ENCODE data around the gene DNAJC12. TPM values are rescaled to one million over a fixed set of nuclear protein-coding genes. Genes with fewer than 3 reads are reported as not detected.

The DNAJC12 gene
- total and polyA plus RNA-seq, 3 experiments from 2014 or later, result 12.7 to 12.9 TPM; not detected in 1

DNA sequence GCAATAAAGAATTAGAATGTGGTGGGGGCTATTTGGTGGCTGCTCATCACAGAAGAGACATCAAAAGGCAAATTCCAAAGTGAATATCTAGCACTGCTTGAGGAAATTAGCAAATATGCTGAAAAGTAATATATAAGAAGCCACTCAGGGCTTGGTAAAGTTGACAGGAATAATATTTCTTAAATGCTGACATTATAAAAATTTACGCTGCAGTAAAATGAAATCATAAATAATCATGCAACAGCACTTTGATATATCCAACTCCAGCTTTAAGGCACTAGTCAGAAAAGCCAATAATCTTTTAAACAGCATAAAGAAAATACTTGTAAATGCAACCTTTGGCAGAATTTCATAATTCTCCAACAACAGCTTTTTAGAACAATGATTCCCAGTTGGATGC lies 36.9 kb downstream of the DNAJC12 start:
- DNase-seq, result no peak
- peaks cover 0 to 11% of the 10 kb centered on the region in 2 donors for H3K27me3 Mint-ChIP-seq
- no peak overlapping the region for H3K27ac ChIP-seq (ENCODE audit: low read depth, low read length)
- no peaks in the 10 kb centered on the region for H3K4me1 ChIP-seq (ENCODE audit: insufficient read depth, low read length)
- ChIA-PET CTCF (interaction anchor here (1.0 to 2.1 kb wide), 2 partner anchors 8 to 12 kb away, joined by 3 to 6 read pairs; no protein-coding TSS in a partner anchor), POLR2A (no interaction called here)
- H3K4me3 ChIP-seq (ENCODE audit: low read length), result no peak overlapping the region
- no peaks in the 10 kb centered on the region for H3K9me3 Mint-ChIP-seq
- no peaks in the 10 kb centered on the region for H3K27me3 ChIP-seq (ENCODE audit: insufficient read depth, low read length, poor library complexity, severe bottlenecking)
- H3K36me3 Mint-ChIP-seq, result no peaks in the 10 kb centered on the region
- no peak overlapping the region for H3K27ac Mint-ChIP-seq
- H3K4me1 Mint-ChIP-seq, result no peaks in the 10 kb centered on the region
- no peaks in the 10 kb centered on the region for H3K36me3 ChIP-seq (ENCODE audit: insufficient read depth, low read length)
- no peaks in the 10 kb centered on the region for H3K9me3 ChIP-seq (ENCODE audit: low read length)
- H3K4me3 Mint-ChIP-seq, result no peak overlapping the region

GRCh38 chr10:67794909-67795460 lies 43.0 kb downstream of the DNAJC12 start:
- no peak overlapping the region for H3K4me3 ChIP-seq (ENCODE audit: low read length)
- no peaks in the 10 kb centered on the region for H3K27me3 ChIP-seq (ENCODE audit: insufficient read depth, low read length, poor library complexity, severe bottlenecking)
- H3K36me3 ChIP-seq (ENCODE audit: insufficient read depth, low read length), result no peaks in the 10 kb centered on the region
- no peaks in the 10 kb centered on the region for H3K9me3 Mint-ChIP-seq
- peaks cover 2 to 14% (median 9%) of the 10 kb centered on the region in 3 donors for H3K4me1 Mint-ChIP-seq
- no peak overlapping the region for H3K27ac Mint-ChIP-seq
- no peak overlapping the region for H3K4me3 Mint-ChIP-seq
- H3K4me1 ChIP-seq (ENCODE audit: insufficient read depth, low read length), result no peaks in the 10 kb centered on the region
- ChIA-PET CTCF (interaction anchor here (1.1 to 1.7 kb wide), 4 partner anchors 15 to 361 kb away, joined by 3 to 5 read pairs (median 4); no protein-coding TSS in a partner anchor), POLR2A (no interaction called here)
- no peaks in the 10 kb centered on the region for H3K27me3 Mint-ChIP-seq
- DNase-seq, result no peak
- H3K9me3 ChIP-seq (ENCODE audit: low read length), result no peaks in the 10 kb centered on the region
- H3K36me3 Mint-ChIP-seq, result no peaks in the 10 kb centered on the region
- no peak overlapping the region for H3K27ac ChIP-seq (ENCODE audit: low read depth, low read length)

DNA sequence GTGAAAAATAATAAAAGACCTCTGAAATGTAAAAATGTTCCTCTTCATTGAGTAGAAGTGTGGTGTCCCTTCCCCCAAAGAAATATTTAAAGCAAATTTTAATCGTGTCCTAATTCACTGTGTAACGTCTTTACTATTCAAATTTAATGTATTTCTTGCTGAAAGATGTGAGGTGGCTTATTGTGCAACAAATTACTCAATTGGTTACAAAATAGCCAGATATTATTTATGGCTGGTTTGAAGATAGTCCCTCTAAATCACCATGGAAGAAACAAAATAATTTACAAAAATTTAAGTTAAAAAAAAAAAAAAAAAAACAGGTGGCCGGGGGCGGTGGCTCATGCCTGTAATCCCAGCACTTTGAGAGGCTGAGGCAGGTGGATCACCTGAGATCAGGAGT lies 43.7 kb downstream of the DNAJC12 start:
- no peak overlapping the region for H3K27ac ChIP-seq (ENCODE audit: low read depth, low read length)
- Mint-ChIP-seq H3K27ac (no peak overlapping the region), H3K4me3 (no peak overlapping the region), H3K27me3 (no peaks in the 10 kb centered on the region), H3K36me3 (no peaks in the 10 kb centered on the region), H3K4me1 (peaks cover 2 to 14% (median 9%) of the 10 kb centered on the region in 3 donors), H3K9me3 (no peaks in the 10 kb centered on the region)
- no peak overlapping the region for H3K4me3 ChIP-seq (ENCODE audit: low read length)
- POLR2A ChIA-PET, result no interaction called here
- no peaks in the 10 kb centered on the region for H3K9me3 ChIP-seq (ENCODE audit: low read length)
- no peaks in the 10 kb centered on the region for H3K4me1 ChIP-seq (ENCODE audit: insufficient read depth, low read length)
- no peaks in the 10 kb centered on the region for H3K27me3 ChIP-seq (ENCODE audit: insufficient read depth, low read length, poor library complexity, severe bottlenecking)
- H3K36me3 ChIP-seq (ENCODE audit: insufficient read depth, low read length), result no peaks in the 10 kb centered on the region
- CTCF ChIA-PET, result interaction anchor here (1.5 kb wide), 1 partner anchor 96 kb away, joined by 5 read pairs; no protein-coding TSS in a partner anchor
- no peak for DNase-seq

GRCh38 chr10:67793313-67793712 lies 44.7 kb downstream of the DNAJC12 start:
- H3K27ac ChIP-seq (ENCODE audit: low read depth, low read length), result no peak overlapping the region
- CTCF ChIA-PET, result interaction anchor here (1.4 kb wide), 1 partner anchor 8 kb away, joined by 3 read pairs; no protein-coding TSS in a partner anchor
- Mint-ChIP-seq H3K27ac (peak overlapping the region in 1 of 8 donors; percentile 34), H3K9me3 (no peaks in the 10 kb centered on the region), H3K4me1 (peaks cover 4 to 18% (median 13%) of the 10 kb centered on the region in 3 donors), H3K27me3 (no peaks in the 10 kb centered on the region), H3K36me3 (no peaks in the 10 kb centered on the region), H3K4me3 (no peak overlapping the region)
- no peaks in the 10 kb centered on the region for H3K27me3 ChIP-seq (ENCODE audit: insufficient read depth, low read length, poor library complexity, severe bottlenecking)
- no peaks in the 10 kb centered on the region for H3K9me3 ChIP-seq (ENCODE audit: low read length)
- H3K4me1 ChIP-seq (ENCODE audit: insufficient read depth, low read length), result no peaks in the 10 kb centered on the region
- DNase-seq, result no peak
- POLR2A ChIA-PET, result no interaction called here
- H3K4me3 ChIP-seq (ENCODE audit: low read length), result no peak overlapping the region
- H3K36me3 ChIP-seq (ENCODE audit: insufficient read depth, low read length), result no peaks in the 10 kb centered on the region

DNA sequence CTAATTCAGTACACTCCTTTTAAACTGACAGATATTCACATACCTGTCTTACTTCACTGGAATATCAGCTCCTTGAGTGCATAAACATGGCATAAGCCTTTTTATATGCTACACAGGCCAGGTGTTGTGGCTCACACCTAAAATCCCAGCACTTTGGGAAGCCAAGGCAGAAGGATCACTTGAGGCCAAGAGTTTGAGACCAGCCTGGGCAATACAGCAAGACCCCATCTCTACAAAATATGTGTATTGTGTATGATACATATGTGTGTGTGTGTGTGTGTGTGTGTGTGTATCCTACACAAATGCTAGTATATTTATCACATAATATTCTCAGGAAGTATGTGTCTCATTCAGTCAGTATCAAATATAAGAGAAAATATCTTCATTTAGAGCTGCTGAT lies 45.3 kb downstream of the DNAJC12 start:
- H3K4me1 ChIP-seq (ENCODE audit: insufficient read depth, low read length), result no peaks in the 10 kb centered on the region
- Mint-ChIP-seq H3K4me1 (peaks cover 4 to 21% (median 13%) of the 10 kb centered on the region in 3 donors), H3K27me3 (no peaks in the 10 kb centered on the region), H3K36me3 (no peaks in the 10 kb centered on the region), H3K27ac (no peak overlapping the region), H3K4me3 (no peak overlapping the region), H3K9me3 (no peaks in the 10 kb centered on the region)
- H3K27ac ChIP-seq (ENCODE audit: low read depth, low read length), result no peak overlapping the region
- no peaks in the 10 kb centered on the region for H3K36me3 ChIP-seq (ENCODE audit: insufficient read depth, low read length)
- H3K4me3 ChIP-seq (ENCODE audit: low read length), result no peak overlapping the region
- H3K27me3 ChIP-seq (ENCODE audit: insufficient read depth, low read length, poor library complexity, severe bottlenecking), result no peaks in the 10 kb centered on the region
- ChIA-PET POLR2A (interaction anchor here (0.6 kb wide), 1 partner anchor 21 kb away, joined by 3 read pairs; no protein-coding TSS in a partner anchor), CTCF (interaction anchor here (1.3 to 1.4 kb wide), 2 partner anchors 9 to 12 kb away, joined by 3 read pairs; no protein-coding TSS in a partner anchor)
- H3K9me3 ChIP-seq (ENCODE audit: low read length), result no peaks in the 10 kb centered on the region
- DNase-seq, result no peak

DNA sequence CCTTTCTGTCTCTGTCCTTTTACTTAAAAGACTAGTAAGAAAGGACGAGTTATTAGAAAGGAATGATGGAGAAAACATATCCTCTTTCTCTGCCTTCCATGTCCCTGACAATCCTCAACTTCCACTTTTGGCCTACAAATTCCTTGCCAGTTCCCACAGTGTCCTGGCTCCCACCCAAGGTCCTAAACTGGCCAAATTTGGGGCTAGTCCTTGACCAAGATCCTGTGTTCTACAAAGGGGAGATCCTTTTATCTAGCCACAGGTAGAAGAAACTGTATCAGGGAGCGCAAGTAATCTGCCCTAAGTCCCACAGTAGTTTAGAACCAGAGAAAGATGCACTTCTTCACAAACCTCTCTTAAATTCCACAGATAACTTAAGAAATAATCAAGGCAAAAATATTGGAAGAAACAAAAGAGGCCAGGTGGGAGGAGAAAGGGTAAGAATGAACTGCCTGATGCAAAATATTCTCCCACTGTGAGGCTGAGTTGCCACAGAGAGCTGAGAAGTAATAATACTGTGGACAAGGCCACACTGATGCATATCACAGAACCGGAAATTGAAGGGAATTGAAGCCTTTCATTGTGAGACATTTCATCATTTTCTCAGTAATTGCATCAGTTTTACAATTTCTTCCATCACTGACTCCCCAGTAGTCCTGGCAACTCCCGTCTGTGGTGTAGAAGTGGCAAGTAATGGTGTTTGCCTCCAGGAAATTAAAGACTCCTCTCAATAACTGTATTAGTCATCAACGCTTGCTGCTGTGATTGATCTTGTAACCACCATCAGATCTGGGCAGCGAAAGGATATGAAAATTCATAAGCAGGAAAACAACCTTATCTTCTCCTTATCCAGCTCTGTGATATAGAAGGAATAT lies 47.2 kb downstream of the DNAJC12 start:
- Histone ChIP-seq H3K4me1 (ENCODE audit: insufficient read depth, low read length) (no peaks in the 10 kb centered on the region), H3K4me3 (ENCODE audit: low read length) (no peak overlapping the region), H3K27ac (ENCODE audit: low read depth, low read length) (no peak overlapping the region), H3K27me3 (ENCODE audit: insufficient read depth, low read length, poor library complexity, severe bottlenecking) (no peaks in the 10 kb centered on the region), H3K9me3 (ENCODE audit: low read length) (no peaks in the 10 kb centered on the region), H3K36me3 (ENCODE audit: insufficient read depth, low read length) (no peaks in the 10 kb centered on the region)
- Mint-ChIP-seq H3K4me3 (no peak overlapping the region), H3K27me3 (no peaks in the 10 kb centered on the region), H3K36me3 (no peaks in the 10 kb centered on the region), H3K27ac (peak overlapping the region in 2 of 8 donors; percentile 19 to 50), H3K9me3 (no peaks in the 10 kb centered on the region), H3K4me1 (peaks cover 4 to 21% (median 13%) of the 10 kb centered on the region in 3 donors)
- DNase-seq, result no peak
- POLR2A ChIA-PET, result no interaction called here
- CTCF ChIA-PET, result interaction anchor here (0.7 to 3.3 kb wide), 4 partner anchors 11 to 512 kb away, joined by 3 to 20 read pairs (median 6); partner anchors contain the start of gene CTNNA3

DNA sequence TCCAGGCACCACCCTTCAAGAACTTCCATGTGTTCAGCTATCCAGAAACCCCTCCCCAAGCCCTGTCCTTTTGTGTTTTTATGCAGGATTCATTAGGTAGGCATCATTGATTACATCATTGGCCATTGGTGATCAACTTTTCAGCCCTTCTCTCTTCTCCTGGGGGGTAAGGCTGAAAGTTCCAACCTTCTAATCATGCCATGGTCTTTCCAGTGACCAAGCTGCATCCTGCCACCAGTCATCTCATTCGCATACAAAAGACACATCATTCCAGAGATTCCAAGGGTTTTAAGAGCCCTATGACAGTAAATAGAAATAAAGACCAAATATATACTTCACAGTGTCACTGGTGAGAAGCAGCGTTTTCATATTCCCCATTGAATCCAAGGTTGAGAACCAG lies 48.2 kb downstream of the DNAJC12 start:
- H3K27me3 Mint-ChIP-seq, result no peaks in the 10 kb centered on the region
- no peaks in the 10 kb centered on the region for H3K36me3 Mint-ChIP-seq
- no peak overlapping the region for H3K4me3 Mint-ChIP-seq
- Histone ChIP-seq H3K36me3 (ENCODE audit: insufficient read depth, low read length) (no peaks in the 10 kb centered on the region), H3K27ac (ENCODE audit: low read depth, low read length) (no peak overlapping the region), H3K27me3 (ENCODE audit: insufficient read depth, low read length, poor library complexity, severe bottlenecking) (no peaks in the 10 kb centered on the region), H3K9me3 (ENCODE audit: low read length) (no peaks in the 10 kb centered on the region), H3K4me1 (ENCODE audit: insufficient read depth, low read length) (no peaks in the 10 kb centered on the region), H3K4me3 (ENCODE audit: low read length) (no peak overlapping the region)
- CTCF ChIA-PET, result interaction anchor here (0.7 to 3.3 kb wide), 6 partner anchors 10 to 513 kb away, joined by 3 to 20 read pairs (median 4); partner anchors contain the start of gene CTNNA3
- H3K27ac Mint-ChIP-seq, result no peak overlapping the region
- H3K4me1 Mint-ChIP-seq, result peaks cover 7 to 28% (median 19%) of the 10 kb centered on the region in 3 donors
- DNase-seq, result no peak
- H3K9me3 Mint-ChIP-seq, result no peaks in the 10 kb centered on the region
- POLR2A ChIA-PET, result no interaction called here

All from CD8-positive, alpha-beta memory T cell (primary cell).